Activated CD4-positive, alpha-beta T cell treated with anti-CD3 and anti-CD28 coated beads, Interleukin-2, Interleukin-6, amounts not matched to agents 100 ng/mL and 50 ng/mL, durations not matched to agents 16 hours and 8 hours (primary cell): Measurements from ENCODE around the gene PYGB.
A peak's percentile ranks its signal among the peaks of the same experiment; 100 is the strongest.
"Not testable (repeated sequence)": the region's sequence is repeated elsewhere in the genome, so short reads cannot be mapped to it uniquely, and the experiment has no call there.

Source experiments
- DNase-seq: peaks from one replicate; pipeline ENCODE4 v3.0.0-alpha.2; 2020

The PYGB gene

GRCh38 chr20:25230166-25230831, 17.6 kb upstream of the PYGB start:
- no peak for DNase-seq

DNA sequence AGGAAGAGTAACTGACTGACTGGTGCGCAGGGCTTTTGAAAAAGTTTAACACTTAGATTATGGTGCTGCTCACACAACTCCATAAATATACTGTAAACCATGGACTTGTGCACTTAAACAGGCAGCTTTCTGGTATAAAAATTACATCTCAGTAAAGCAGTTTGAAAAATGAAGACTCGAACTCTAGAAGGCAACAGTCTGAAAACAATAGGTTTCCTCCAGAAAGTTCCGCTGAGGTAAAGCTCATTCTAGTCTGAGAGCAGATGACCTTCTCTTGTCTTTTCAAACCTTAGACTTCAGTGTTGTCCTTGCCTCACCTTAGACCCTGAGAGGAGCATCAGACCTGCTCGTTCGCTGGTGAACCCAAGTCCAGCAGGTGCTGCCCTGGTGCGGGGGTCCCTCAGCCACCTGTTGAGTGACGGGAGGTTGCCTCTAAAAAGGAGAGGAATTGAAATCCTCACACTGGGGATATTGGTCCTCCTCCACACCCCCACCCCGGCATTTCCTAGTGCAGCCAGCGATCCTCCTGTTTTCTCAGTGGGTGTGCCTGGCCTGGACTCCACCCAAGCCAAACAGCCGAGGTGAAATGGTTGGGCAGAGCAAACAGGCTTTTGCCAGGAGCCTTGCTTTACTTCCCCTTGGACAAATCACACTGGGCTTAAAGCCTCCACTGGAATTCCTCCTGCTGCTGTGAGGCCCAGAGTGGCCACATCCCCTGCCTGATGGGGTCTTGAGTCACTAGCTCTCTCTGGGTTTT, 14.7 kb upstream of the PYGB start:
- no peak for DNase-seq

- DNase-seq, result not testable (repeated sequence)
Measured at GRCh38 chr20:25234009-25234849, 13.7 kb upstream of the PYGB start.

- DNase-seq, result no peak
Measured at GRCh38 chr20:25236450-25237304, 11.2 kb upstream of the PYGB start.

- peak; percentile 91 for DNase-seq
Measured at GRCh38 chr20:25237610-25238318, 10.1 kb upstream of the PYGB start.

DNA sequence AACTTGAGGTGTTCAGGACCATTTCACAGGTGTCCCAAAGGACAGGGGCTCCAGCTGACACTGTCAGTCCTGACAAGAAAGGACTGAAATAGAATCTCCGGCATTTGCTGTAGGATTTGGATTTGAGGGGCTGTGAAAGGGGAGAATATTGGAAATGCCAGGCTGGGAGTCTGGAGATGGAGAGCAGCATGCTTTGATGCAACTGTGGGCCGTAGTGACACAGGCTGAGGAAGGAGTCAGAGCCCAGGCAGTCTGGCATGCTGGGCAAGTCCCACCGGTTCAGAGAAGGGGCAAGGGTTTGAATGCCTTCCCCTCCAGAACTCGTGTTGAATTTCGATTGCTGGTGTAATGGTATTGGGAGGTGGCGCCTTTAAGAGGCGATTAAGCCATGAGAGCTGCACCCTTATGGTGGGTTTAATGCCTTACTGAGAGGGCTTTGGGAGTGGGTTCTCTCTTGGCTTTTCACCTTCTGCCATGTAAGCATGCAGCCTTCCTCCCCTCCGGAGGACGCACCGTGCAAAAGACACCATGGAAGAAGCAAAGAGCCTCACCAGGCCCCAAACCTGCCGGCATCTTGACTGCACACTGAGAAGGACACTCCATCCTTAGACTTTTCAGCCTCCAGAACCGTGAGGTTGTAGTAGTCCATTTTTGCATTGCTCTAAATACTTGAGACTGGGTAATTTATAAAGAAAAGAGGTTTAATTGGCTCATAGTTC, 9.4 kb upstream of the PYGB start:
- no peak for DNase-seq

- DNase-seq, result no peak
Measured at GRCh38 chr20:25239387-25240370, 8.2 kb upstream of the PYGB start.

DNA sequence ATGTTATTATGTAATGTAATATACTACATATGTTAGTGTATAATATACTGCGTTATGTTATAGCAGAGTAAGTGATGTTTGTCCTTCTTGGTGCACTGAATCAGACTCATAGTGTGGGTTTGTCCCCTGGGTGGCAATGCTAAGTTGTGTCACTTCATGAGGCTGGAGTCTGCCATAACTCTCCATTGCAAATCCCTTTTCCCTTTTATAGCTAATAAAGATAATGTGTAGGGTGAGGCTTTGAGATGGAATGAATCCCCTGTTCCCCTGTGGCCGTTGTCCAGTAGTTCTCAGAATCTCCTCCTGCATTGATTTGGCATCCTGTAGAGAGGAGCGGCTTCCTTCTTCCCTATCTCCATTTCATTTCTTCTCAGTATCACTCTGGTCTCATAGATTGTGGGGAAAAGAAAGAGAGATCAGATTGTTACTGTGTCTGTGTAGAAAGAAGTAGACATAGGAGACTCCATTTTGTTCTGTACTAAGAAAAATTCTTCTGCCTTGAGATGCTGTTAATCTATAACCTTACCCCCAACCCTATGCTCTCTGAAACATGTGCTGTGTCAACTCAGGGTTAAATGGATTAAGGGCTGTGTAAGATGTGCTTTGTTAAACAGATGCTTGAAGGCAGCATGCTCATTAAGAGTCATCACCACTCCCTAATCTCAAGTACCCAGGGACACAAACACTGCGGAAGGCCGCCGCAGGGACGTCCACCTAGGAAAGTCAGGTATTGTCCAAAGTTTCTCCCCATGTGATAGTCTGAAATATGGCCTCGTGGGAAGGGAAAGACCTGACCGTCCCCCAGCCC, 6.8 kb upstream of the PYGB start:
- DNase-seq, result not testable (repeated sequence)

GRCh38 chr20:25241659-25241955, 6.3 kb upstream of the PYGB start:
- DNase-seq, result not testable (repeated sequence)

DNA sequence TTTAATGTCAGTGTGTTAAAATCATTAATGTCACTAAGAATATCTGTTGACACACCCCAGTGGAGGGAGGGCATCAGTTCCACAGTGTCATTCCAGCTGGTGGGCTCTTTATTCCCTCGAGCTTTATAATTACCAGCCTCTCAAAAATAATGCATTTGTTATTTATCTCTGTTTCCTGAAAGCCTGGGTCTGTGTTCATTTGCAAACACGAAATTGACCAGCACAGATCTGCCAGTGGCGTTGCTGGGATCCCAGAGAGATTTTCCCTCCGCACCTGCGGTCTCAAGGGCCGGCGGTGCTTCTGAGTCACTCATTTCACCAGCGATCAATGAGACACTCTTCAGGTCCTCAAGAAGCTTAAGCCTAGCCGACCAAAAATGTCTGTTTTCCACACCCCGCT, 5.7 kb upstream of the PYGB start:
- DNase-seq, result no peak

DNA sequence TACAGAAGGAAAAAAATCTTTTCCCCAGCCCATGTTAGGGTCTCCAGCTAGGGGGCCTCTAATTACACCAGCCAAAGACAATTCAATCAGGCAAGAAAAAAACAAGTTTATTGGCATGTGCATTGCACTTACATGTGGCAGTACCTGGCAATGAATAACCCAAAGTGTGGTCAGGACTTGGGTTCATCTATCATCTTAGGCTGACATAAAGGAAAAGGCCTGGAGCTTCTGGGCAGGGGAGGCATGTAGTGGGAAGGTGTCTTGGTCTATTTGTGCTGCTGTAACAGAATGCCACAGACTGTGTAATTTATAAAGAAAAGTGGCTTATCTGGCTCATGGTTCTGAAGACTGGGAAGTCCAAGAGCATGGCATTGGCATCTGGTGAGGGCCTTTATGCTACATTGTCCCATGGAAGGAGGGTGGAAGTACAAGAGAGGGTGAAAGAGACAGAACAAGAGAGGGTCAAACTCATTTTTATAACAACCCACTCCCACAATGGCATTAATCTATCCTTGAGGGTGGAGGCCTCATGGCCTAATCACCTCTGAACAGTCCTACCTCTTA, 4.4 kb upstream of the PYGB start:
- no peak for DNase-seq

- DNase-seq, result no peak
Measured at GRCh38 chr20:25244976-25245375, 2.9 kb upstream of the PYGB start.

GRCh38 chr20:25245461-25245860, 2.4 kb upstream of the PYGB start:
- no peak for DNase-seq

DNA sequence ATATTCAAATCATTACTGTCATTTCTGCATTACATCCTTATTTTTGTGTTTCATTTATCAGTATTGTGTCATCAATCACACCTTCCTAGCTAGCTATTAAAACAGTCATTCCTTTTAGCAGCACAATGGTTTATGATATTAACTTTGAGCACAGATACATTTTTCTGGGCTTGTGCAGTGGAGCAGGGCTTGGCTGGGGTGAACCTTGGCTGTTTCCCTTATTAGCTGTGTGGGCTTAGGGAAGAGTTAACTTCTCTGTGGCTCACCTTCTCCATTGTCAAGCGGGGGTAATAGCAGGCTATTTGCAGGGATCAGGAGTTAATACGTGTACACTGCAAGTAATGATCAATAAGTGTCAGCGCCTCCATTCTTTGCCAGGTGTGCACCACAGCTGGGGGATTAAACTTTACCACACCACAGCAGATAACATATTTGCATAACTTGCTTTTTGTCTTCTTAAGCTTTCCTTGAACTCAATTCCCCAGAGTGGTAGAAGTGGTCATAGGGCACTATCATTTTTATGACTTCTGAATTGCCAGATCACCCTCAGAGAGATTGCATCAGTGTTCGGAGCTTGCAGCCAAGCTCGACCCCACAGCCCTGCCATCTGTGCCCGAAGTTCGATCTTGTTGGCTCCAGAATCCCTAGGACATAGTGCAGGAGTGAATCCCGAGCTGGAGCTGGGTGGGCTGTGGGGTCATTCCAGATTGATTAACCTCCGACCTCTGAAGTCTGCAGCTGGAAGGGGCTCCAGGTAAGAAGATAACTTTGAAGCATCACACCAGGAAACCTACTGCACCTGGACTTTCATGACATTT, 1.5 kb upstream of the PYGB start:
- no peak for DNase-seq

- DNase-seq, result peak; percentile 10
Measured at GRCh38 chr20:25247000-25247517, 826 bp upstream of the PYGB start.

DNA sequence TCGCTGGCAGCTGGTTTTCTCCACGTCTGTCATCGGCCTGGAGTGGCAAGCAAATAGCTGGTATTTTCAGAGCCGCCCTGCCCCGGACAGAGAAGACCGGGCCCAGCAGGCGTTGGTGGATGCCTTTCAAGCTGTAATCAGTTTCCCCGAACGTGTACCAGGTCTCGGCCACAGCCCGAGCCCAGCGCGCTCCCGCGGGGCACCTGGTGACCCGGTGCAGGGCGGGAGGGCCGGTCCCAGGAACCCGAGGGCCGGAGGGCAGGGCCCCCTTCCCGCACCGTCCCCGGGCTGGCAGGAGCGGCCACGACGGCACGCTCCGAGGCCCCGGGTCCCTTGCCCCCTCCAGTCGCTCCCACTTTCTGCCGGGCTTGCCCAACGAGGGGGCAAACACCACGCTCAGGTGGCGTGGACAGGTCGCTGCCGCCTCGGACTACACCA, 348 bp upstream of the PYGB start:
- DNase-seq, result no peak

DNA sequence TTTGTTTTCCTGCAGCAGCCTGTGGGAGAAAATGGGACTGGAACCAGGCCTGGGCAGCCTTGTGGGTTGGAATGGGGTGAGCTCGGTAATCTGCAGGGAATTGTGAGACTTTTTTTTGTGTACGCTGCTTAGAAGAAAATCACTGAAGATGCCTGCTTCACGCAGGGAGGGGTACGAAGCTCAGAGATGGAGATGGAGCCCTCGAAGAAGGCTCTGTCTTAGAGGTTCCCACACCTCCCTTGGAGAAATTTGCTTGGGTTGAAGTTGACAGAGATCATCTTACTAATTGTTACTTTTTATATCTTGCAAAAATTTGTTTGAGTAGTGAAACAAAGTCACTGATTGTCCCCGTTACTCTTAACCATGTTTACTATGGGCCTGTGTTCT, 894 bp downstream of the PYGB start:
- no peak for DNase-seq
